Heart right ventricle (tissue), 16 donors: Measurements from ENCODE around the gene VGF. TPM values are rescaled to one million over a fixed set of nuclear protein-coding genes. Genes with fewer than 3 reads are reported as not detected.

Experiments
- ATAC-seq, 8 donors: fragments of 200-7000 bp; cut with Tn5 transposase; one replicate each; pipeline ENCODE4 v1.9.1; 2020; ENCODE audit warnings: mild to moderate bottlenecking in 8 of 8, moderate library complexity in 8 of 8, moderate number of reproducible peaks in 1 of 8
- DNase-seq, 2 donors: peaks; one replicate each; pipeline ENCODE4 v3.0.0-alpha.2; 2020
- H3K27ac ChIP-seq, 10 donors: fragments of 200-600 bp; sonication (generic) in 2 of 10; one replicate each; pipeline versions ENCODE4 v1.5.0 to v1.8.0; 2020 to 2022; ENCODE audit warnings: mild to moderate bottlenecking in 3 of 10
- H3K27me3 ChIP-seq, 7 donors: fragments of 200-600 bp; one replicate each; pipeline ENCODE4 v1.8.0; 2021 to 2022; ENCODE audit warnings: mild to moderate bottlenecking in 2 of 7
- H3K36me3 ChIP-seq, 9 donors: fragments of 200-600 bp; sonication (generic) in 1 of 9; one replicate each; pipeline versions ENCODE4 v1.5.0 to v1.8.0; 2020 to 2022; ENCODE audit warnings: mild to moderate bottlenecking in 2 of 9
- H3K4me1 ChIP-seq, 9 donors: fragments of 200-600 bp; sonication (generic) in 1 of 9; one replicate each; pipeline versions ENCODE4 v1.5.0 to v1.8.0; 2020 to 2022; ENCODE audit warnings: mild to moderate bottlenecking in 4 of 9
- H3K4me3 ChIP-seq, 10 donors: fragments of 200-600 bp; sonication (generic) in 2 of 10; one replicate each; pipeline versions ENCODE4 v1.5.0 to v1.8.0; 2020 to 2022; ENCODE audit warnings: mild to moderate bottlenecking in 7 of 10, moderate library complexity in 2 of 10
- H3K9me3 ChIP-seq, 11 donors: fragments of 200-600 bp in 10 of 11; sonication (generic) in 2 of 11; one replicate each; pipeline versions ENCODE4 v1.5.0 to v1.8.0; 2013 to 2022; ENCODE audit warnings: mild to moderate bottlenecking in 2 of 11, control low read depth in 1 of 11, moderate library complexity in 1 of 11
- WGBS, 2 donors: extraction: QIAGEN DNeasy Blood & Tissue Kit; methylation state at CpG; one replicate each; pipeline ENCODE4 v1.1.7; 2013; ENCODE audit warnings: inconsistent platforms in 1 of 2; 5-methylcytosine and 5-hydroxymethylcytosine counted together
- intact Hi-C, 10 donors: fragments of 100-400 bp; cut with DNase I; formaldehyde crosslinking; loops; one replicate each; pipeline versions ENCODE4 v1.11.1 to v1.14.2; 2022
- polyA plus RNA-seq, 2 donors: library from polyadenylated mRNA; stranded (reverse); fragments of 200-250 nt; gene quantifications; one replicate each; pipeline ENCODE4 v1.2.3, GENCODE V29; 2013
- total RNA-seq, 10 donors: library from RNA; stranded (reverse); fragmentation: NEBNext Ultra II Directional in 3 of 10; extraction: Animal tissue kit (Norgen Biotek cat#: 25700) in 3 of 10; gene quantifications; one replicate each; pipeline versions ENCODE4 v1.2.1 to v1.2.4, GENCODE V29; 2021 to 2023
- TF ChIP-seq, protein P1 (sequence below), 9 donors: fragments of 200-600 bp; sonication (generic) in 2 of 9; IDR thresholded peaks; one replicate each; pipeline versions ENCODE4 v1.5.0 to v1.8.0; 2021 to 2022; ENCODE audit warnings: antibody characterized with exemption in 9 of 9, mild to moderate bottlenecking in 5 of 9, moderate library complexity in 1 of 9
- donor health status: Arrhythmogenic right ventricular cardiomyopathy.
- donor health status: ischemic (EF 13 %, LVEDD 7.1; RV severe dilation, severe dysfunction).
- donor health status: healthy with polysubstance abuse.
- donor health status: DM: no; HTN: yes; CAD: no.
- donor health status: DM: no; HTN: no; CAD: no.
- donor health status: ischemic (EF 25% LVEDD 6.9; RV normal size, moderate dysfunction).
- donor health status: ischemic (EF 25% LVEDD 5.7; RV mildly dilated, moderate dysfunction).
- donor health status: healthy.
- donor health status: DM: yes; HTN: yes; CAD: no.
- donor health status: Ischemic cardiomyopathy.
- donor health status: ischemic (EF 35%, LVEDD 5.7; RV mildly dilated, moderate dysfunction).
- donor health status: nonischemic (EF 11% LVEDD 7.7; RV severe dilation, severe dysfunction).
- donor health status: DM: yes; HTN: yes; CAD: no.
- donor health status: PGD.
- donor health status: ischemic (EF 29% LVEDD 5.4; RV normal size, mild dysfunction).
- donor health status: nonischemic (EF 23%, LVEDD 6.1; RV moderate dilation, normal function).

Gene VGF
- total and polyA plus RNA-seq, 12 donors, result 0.17 TPM; not detected in 11

GRCh38 chr7:101174322-101174854, 9.0 kb upstream of the VGF start:
- Histone ChIP-seq H3K4me1 (peaks cover 7 to 44% (median 27%) of the 10 kb centered on the region in 9 donors), H3K27me3 (peaks cover 45 to 100% (median 100%) of the 10 kb centered on the region in 7 donors), H3K4me3 (no peak overlapping the region), H3K36me3 (no peaks in the 10 kb centered on the region), H3K27ac (no peak overlapping the region), H3K9me3 (no peaks in the 10 kb centered on the region)
- WGBS, 2 donors, result 2 to 4% methylated on average over 28 of the region's 28 CpGs
- TF ChIP-seq, protein P1, sequence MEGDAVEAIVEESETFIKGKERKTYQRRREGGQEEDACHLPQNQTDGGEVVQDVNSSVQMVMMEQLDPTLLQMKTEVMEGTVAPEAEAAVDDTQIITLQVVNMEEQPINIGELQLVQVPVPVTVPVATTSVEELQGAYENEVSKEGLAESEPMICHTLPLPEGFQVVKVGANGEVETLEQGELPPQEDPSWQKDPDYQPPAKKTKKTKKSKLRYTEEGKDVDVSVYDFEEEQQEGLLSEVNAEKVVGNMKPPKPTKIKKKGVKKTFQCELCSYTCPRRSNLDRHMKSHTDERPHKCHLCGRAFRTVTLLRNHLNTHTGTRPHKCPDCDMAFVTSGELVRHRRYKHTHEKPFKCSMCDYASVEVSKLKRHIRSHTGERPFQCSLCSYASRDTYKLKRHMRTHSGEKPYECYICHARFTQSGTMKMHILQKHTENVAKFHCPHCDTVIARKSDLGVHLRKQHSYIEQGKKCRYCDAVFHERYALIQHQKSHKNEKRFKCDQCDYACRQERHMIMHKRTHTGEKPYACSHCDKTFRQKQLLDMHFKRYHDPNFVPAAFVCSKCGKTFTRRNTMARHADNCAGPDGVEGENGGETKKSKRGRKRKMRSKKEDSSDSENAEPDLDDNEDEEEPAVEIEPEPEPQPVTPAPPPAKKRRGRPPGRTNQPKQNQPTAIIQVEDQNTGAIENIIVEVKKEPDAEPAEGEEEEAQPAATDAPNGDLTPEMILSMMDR (IDR thresholded peaks at IDR 0.05), result no peak
- DNase-seq, result no peak
- intact Hi-C loops, result loop anchor here in 1 of 10 donors (10.0 kb wide), 1 partner anchor 110 kb away; no protein-coding TSS in a partner anchor
- no peak for ATAC-seq

DNA sequence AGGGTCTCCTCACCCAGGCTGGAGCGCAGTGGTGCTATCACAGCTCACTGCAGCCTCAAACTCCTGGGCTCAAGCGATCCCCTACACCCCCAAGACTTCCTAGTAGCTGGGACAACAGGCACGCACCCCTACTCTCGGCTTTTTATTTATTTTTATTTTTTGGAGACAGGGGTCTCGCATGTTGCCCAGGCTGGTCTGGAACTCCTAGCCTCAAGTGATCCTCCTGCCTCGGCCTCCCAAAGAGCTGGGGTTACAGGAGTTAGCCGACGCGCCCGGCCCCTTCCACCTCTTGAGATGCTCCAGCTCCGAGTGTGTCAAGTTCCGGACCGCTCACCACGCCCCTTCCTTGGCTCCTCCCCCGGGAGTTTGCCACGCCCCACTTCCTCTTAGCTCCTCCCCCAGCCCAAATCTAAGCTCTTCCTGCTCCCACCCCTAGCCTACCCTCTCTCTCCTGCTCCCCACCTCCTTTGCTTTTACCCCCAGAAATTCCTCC, 8.4 kb upstream of the VGF start:
- WGBS, 2 donors, result 5 to 7% methylated on average over 16 of the region's 16 CpGs
- Histone ChIP-seq H3K27ac (no peak overlapping the region), H3K9me3 (no peaks in the 10 kb centered on the region), H3K27me3 (peaks cover 44 to 100% (median 100%) of the 10 kb centered on the region in 7 donors), H3K36me3 (no peaks in the 10 kb centered on the region), H3K4me1 (peaks cover 7 to 38% (median 21%) of the 10 kb centered on the region in 9 donors), H3K4me3 (peak overlapping the region in 4 of 10 donors; percentile 6 to 24 (median 16))
- ATAC-seq (peak in 1 of 8 donors; percentile 16), DNase-seq (no peak)
- intact Hi-C loops, result loop anchor here in 1 of 10 donors (10.0 kb wide), 1 partner anchor 111 kb away; no protein-coding TSS in a partner anchor
- TF ChIP-seq, protein P1 (IDR thresholded peaks at IDR 0.05), result no peak

DNA sequence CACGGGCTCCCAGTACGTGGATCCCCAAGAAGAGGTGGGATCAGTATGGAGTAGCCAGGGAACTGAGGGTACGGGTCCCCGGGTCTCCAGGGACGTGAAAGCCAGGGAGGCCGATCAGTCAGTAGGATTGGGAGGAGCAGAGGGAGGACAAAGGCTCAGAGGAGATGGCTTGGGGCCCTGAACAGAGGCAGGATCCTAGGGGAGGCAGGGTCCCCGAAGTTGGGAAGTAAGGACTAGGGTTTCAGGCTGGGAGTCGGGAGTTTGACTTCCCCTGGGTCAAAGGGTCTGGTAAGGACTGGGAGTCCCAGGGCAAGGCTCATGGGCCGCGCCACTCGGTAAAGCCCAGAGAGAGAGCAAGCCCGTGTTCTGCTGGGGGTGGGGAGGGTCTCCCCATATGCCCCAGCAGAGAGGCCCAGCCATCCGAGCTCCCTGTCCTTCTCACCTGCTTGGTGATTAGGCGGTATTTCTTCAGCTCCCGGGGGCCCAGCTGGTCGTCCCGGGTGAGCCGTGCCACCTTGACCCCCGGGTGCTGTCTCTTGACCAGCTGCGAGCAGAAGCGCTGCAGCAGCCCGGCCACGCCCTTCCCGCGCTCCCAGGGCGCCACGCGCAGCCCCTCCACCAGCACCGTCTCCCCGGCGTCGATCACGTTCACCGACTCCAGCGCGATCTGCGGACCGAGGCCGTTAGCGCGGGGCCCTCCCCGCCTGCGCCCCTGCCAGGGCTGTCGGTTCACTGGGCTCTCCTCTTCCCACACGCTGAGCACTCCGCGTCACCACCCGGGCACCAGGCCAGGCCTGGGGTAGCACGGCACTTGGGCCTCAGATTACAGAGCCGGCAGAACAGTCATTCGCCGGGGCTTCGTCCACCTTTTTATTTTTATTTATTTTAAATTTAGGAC, 7.7 kb upstream of the VGF start:
- Histone ChIP-seq H3K27ac (no peak overlapping the region), H3K9me3 (no peaks in the 10 kb centered on the region), H3K4me1 (peaks cover 7 to 38% (median 20%) of the 10 kb centered on the region in 9 donors), H3K36me3 (no peaks in the 10 kb centered on the region), H3K27me3 (peaks cover 48 to 100% (median 100%) of the 10 kb centered on the region in 7 donors), H3K4me3 (peak overlapping the region in 8 of 10 donors; percentile 3 to 28 (median 12))
- TF ChIP-seq, protein P1 (IDR thresholded peaks at IDR 0.05), result no peak
- ATAC-seq (peak in 7 of 8 donors; percentile 40 to 91 (median 85)), DNase-seq (peak; percentile 55 to 74)
- 1 to 2% methylated on average over 53 of the region's 53 CpGs for WGBS, 2 donors
- intact Hi-C loops, result loop anchor here in 1 of 10 donors (10.0 kb wide), 1 partner anchor 112 kb away; no protein-coding TSS in a partner anchor
